SW480 (cell line): ENCODE data around the gene C1QTNF9.
"Not testable (repeated sequence)": the region's sequence is repeated elsewhere in the genome, so short reads cannot be mapped to it uniquely, and the experiment has no call there.

Experiments used
- DNase-seq: peaks from one replicate; pipeline ENCODE4 v3.0.0-alpha.2; 2016; ENCODE audit warnings: low spot score

C1QTNF9 gene

GRCh38 chr13:24282256-24282655 lies 27.1 kb upstream of the C1QTNF9 start:
- DNase-seq: no peak

DNA sequence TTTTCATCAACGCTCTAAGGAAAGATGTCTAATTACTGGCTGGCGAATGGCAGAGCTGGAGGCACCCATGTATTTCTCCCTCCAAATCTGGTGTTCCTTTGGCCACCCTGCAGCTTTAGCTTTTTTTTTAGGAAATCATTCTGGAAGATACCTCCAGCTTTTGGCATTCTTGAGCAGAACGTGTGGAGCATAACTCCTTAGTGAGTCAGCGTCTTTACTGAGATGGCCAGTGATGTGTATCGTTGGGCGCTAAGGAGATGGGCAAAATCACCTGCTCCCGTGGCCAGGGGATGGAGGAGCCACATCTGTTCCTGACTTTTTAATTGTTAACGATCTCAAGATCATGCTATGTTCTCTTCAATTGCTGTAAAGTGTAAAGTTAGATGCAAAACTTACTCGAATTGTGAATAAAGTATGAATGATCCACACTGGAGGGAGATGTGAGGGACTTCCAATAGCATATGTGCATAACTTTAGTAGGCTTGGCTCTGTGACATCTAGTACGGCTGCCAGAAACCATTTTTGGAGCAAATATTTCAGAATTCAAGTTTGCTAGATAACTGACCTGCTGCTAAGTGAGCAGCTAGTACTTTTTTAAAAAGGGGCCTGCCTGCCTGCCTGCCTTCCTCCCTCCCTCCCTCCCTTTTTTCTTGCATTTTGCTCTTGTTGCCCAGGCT lies 24.4 kb upstream of the C1QTNF9 start:
- no peak for DNase-seq

- DNase-seq: no peak
Observed at GRCh38 chr13:24286624-24287023, 22.8 kb upstream of the C1QTNF9 start.

DNA sequence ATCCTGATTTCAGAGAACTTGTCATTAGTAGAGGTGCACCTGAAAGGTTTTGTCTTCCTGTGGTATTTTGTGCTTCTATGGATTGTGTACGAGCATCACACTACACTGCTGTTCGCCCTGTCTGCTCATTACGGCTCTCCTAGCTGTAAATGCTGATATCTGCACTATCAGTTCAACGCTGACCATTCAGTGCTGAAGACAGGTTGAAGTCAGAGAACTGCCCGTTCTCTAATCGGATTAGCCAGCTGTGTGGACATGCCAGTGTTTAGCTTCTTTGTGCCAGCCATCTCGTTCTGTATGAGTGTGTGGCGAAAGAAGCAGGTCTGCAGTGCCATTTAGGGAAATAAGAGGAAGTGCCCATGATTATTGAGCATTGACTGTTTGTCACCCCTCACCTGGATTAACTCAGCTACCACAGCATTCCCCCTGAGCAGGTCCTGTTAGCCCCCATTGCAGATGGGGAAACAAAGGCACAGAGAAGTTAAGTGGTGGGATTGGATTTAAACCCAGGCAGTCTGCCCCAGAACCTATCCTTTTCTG lies 21.6 kb upstream of the C1QTNF9 start:
- DNase-seq: no peak

DNA sequence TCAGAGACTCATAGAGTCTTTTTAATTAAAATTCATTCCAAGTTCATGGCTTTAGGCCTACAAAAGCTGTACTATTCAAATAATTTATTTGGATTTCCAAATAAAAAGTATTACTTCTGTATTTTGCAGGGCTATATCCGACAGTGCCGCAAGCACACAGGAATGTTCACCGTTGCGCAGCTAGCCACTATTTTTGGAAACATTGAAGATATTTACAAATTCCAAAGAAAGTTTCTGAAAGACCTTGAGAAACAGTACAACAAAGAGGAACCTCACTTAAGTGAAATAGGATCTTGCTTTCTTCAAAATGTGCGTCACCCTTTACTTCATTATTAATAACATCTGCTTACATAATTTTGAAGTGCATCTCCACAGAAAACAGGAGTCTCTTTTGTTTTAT lies 20.5 kb upstream of the C1QTNF9 start:
- no peak for DNase-seq

- DNase-seq: no peak
Observed at GRCh38 chr13:24290280-24290932, 19.0 kb upstream of the C1QTNF9 start.

DNA sequence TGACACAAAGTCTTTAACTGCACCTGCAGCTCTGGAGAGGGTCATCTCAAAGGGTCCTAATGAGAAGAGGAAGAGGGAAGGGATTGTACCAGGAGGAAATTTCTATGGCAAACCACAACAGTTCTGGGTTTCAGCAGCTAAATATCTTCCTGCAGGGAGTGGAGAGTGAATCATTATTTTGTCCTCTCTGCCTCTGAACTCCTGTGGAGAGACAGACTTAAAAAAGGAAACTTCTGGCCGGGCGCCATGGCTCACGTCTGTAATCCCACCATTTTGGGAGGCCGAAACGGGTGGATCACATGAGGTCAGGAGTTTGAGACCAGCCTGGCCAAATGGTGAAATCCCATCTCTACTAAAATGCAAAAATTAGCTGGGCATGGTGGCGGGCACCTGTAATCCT lies 16.9 kb upstream of the C1QTNF9 start:
- DNase-seq: no peak

DNA sequence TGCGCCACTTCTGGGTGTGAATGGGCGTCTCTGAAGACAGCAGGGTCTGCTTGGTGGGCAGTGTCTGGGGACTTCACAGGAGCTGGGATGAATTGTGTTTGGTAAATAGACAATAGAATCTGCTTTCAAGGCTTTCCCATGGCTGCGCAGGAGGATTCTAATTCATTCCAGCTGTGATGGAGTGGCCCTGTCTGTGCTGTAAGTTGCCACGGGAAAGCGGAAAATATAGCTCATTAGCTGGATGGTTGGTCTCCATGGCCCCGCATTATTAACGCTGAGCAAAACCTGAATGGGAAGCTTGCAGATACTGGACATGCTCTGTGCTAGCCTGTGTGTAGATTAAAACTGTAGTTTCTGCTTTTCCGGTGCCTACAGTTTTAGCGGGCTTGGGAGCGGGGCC lies 15.6 kb upstream of the C1QTNF9 start:
- DNase-seq: no peak

GRCh38 chr13:24299488-24300114 lies 9.8 kb upstream of the C1QTNF9 start:
- no peak for DNase-seq

- DNase-seq: no peak
Observed at GRCh38 chr13:24301434-24301833, 7.9 kb upstream of the C1QTNF9 start.

- DNase-seq: no peak
Observed at GRCh38 chr13:24301911-24302310, 7.5 kb upstream of the C1QTNF9 start.

- DNase-seq: no peak
Observed at GRCh38 chr13:24304620-24305019, 4.8 kb upstream of the C1QTNF9 start.

- DNase-seq: no peak
Observed at GRCh38 chr13:24306632-24307031, 2.7 kb upstream of the C1QTNF9 start.

DNA sequence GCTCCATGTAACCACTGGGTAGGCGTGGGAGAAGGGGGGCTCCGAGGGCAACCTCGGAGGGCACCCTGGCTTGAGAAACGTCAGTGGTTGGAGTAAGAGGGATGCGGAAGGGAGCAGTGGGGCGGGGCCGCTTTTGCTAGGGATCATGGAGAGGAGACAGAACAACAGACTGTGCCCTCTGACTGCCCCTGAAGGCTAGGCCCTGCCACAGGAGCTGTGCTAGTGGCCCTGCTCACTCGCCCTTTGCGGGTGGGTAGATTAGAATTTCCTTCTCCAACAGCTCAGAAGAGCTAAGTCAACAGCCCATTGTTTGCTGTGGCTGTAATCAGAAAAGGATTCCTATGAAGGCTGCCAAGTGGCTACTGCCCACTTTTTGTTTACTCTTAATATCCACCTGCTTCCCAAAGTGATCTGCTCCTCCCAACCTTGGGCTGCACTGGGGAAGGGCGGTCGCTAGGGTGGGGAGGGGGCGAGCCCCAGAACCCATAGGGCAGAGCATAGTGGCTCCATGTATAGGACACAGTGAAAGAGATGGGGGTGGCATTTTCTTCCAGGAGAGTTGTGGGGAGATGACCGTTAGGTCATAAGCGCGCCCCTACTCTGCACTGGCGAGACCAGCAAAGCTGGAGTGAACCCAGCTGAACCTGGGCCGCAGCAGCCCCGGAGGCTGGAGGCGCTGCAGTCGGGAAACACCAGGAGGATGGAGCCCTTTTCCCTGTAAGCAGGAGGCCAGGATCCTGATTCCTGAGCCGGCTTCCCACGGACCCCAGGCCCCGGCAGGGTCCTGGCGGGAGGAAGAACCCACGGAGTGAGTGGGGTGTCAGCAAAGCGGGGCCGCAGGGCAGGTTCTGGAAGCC lies 1.9 kb upstream of the C1QTNF9 start:
- no peak for DNase-seq

GRCh38 chr13:24308068-24308445 lies 1.3 kb upstream of the C1QTNF9 start:
- DNase-seq: no peak

GRCh38 chr13:24308488-24309020 lies 826 bp upstream of the C1QTNF9 start:
- DNase-seq: no peak

DNA sequence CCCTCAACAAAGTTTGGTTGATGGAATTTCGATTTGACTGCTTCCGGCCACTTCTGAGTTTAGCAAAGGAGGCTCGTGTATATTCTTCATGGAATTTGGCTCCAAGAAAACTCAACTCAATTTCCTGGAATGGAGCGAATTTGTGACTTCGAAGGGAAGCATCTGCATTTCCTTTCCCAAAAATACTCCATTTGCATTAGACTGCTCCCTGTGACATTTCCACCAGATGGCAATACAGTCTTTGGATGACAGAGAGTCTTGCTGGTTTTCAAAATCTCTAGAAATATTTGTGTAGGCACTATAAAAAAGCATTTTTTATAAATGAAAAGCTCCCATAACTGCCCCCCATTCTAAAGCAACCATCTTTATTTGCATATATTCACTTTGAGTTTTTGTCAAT lies 4.1 kb downstream of the C1QTNF9 start:
- no peak for DNase-seq

- not testable (repeated sequence) for DNase-seq
Observed at GRCh38 chr13:24317835-24318234, 8.5 kb downstream of the C1QTNF9 start.

GRCh38 chr13:24318878-24319277 lies 9.5 kb downstream of the C1QTNF9 start:
- not testable (repeated sequence) for DNase-seq

DNA sequence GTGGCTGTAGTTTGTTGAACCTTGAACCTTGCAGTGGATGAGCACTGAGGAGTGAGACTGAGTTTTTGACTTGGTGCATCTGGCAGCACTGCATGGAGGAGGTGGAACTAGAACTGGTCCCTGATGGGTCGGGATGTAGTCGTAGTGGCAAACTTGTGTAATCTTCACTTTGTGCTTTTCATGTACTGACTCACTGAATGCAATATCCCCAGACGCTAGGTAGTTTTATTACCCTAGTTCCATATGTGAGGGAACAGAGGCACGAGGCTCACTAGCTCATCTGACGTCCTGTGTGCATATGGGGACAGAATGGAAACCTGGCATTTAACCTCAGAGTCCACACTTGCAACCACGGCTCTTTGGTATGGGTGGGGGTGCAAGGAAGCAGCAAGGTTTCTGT lies 10.3 kb downstream of the C1QTNF9 start:
- not testable (repeated sequence) for DNase-seq

- not testable (repeated sequence) for DNase-seq
Observed at GRCh38 chr13:24321416-24321815, 12.0 kb downstream of the C1QTNF9 start.

- DNase-seq: not testable (repeated sequence)
Observed at GRCh38 chr13:24322470-24322869, 13.1 kb downstream of the C1QTNF9 start.
